Activated CD8-positive, alpha-beta T cell treated with anti-CD3 and anti-CD28 coated beads for 36 hours (primary cell): Measurements from ENCODE around the gene NDUFS4. TPM values are rescaled to one million over a fixed set of nuclear protein-coding genes. Genes with fewer than 3 reads are reported as not detected.
A peak's percentile ranks its signal among the peaks of the same experiment; 100 is the strongest.

Experiments used
- ATAC-seq: fragments of 200-7000 bp; cut with Tn5 transposase; one replicate; pipeline ENCODE4 v1.10.0; 2021; ENCODE audit warnings: mild to moderate bottlenecking, moderate library complexity
- CTCF ChIA-PET: fragments of 350-600 bp; sonication (Branson Sonifier 250); formaldehyde crosslinking; loops from one replicate; lab custom pipeline; 2021; ENCODE audit warnings: antibody characterized with exemption; lab: Charles Lee
- POLR2A ChIA-PET: fragments of 350-600 bp; sonication (Branson Sonifier 250); formaldehyde crosslinking; loops from one replicate; lab custom pipeline; 2021; ENCODE audit warnings: antibody characterized with exemption; lab: Charles Lee
- DNase-seq: peaks from one replicate; pipeline ENCODE4 v3.0.0-alpha.2; 2020
- H3K27ac Mint-ChIP-seq: one replicate; pipeline ENCODE4 v1.8.0; 2021; ENCODE audit warnings: mild to moderate bottlenecking, mixed read lengths
- H3K27me3 Mint-ChIP-seq: one replicate; pipeline ENCODE4 v1.8.0; 2021; ENCODE audit warnings: mixed read lengths
- H3K36me3 Mint-ChIP-seq: one replicate; pipeline ENCODE4 v1.8.0; 2021; ENCODE audit warnings: low read depth, mixed read lengths
- H3K4me1 Mint-ChIP-seq: one replicate; pipeline ENCODE4 v1.8.0; 2021; ENCODE audit warnings: low read depth, mixed read lengths
- H3K4me3 Mint-ChIP-seq: one replicate; pipeline ENCODE4 v1.8.0; 2021; ENCODE audit warnings: mild to moderate bottlenecking, moderate library complexity, mixed read lengths
- H3K9me3 Mint-ChIP-seq: one replicate; pipeline ENCODE4 v1.8.0; 2021; ENCODE audit warnings: mixed read lengths
- CTCF ChIP-seq: fragments of 200-600 bp; IDR thresholded peaks from one replicate; pipeline ENCODE4 v1.8.0; 2022; ENCODE audit warnings: antibody characterized with exemption, mild to moderate bottlenecking
- intact Hi-C: fragments of 100-400 bp; cut with micrococcal nuclease; formaldehyde crosslinking; loops from one replicate; pipeline ENCODE4 v1.10.0; 2022
- total RNA-seq, 2 experiments: library from RNA; stranded (reverse); gene quantifications; one replicate each; pipeline ENCODE4 v1.2.3, GENCODE V29; 2021

Gene NDUFS4
- total RNA-seq, 2 experiments from 2014 or later, result 69.2 to 72.0 TPM

GRCh38 chr5:53713978-53714666, 153.7 kb downstream of the NDUFS4 start:
- peaks cover 2% of the 10 kb centered on the region for H3K27me3 Mint-ChIP-seq
- no peak for TF ChIP-seq CTCF
- H3K27ac Mint-ChIP-seq, result no peak overlapping the region
- ATAC-seq (no peak), DNase-seq (no peak)
- intact Hi-C loops, result no loop called here
- CTCF ChIA-PET, result no interaction called here
- H3K36me3 Mint-ChIP-seq, result peaks cover 2% of the 10 kb centered on the region
- no peaks in the 10 kb centered on the region for H3K4me1 Mint-ChIP-seq
- POLR2A ChIA-PET, result no interaction called here
- no peak overlapping the region for H3K4me3 Mint-ChIP-seq
- peaks cover 38% of the 10 kb centered on the region for H3K9me3 Mint-ChIP-seq

- Mint-ChIP-seq H3K4me3 (no peak overlapping the region), H3K27ac (no peak overlapping the region), H3K27me3 (peaks cover 2% of the 10 kb centered on the region), H3K36me3 (peaks cover 2% of the 10 kb centered on the region), H3K9me3 (peaks cover 33% of the 10 kb centered on the region), H3K4me1 (no peaks in the 10 kb centered on the region)
- DNase-seq, result no peak
- TF ChIP-seq CTCF, result no peak
- no peak for ATAC-seq
- ChIA-PET POLR2A (no interaction called here), CTCF (no interaction called here)
- intact Hi-C loops, result no loop called here
Observed at GRCh38 chr5:53714667-53715010, 154.2 kb downstream of the NDUFS4 start.

- Mint-ChIP-seq H3K4me1 (peaks cover 3% of the 10 kb centered on the region), H3K9me3 (peaks cover 2% of the 10 kb centered on the region), H3K36me3 (no peaks in the 10 kb centered on the region), H3K27ac (no peak overlapping the region), H3K4me3 (no peak overlapping the region), H3K27me3 (no peaks in the 10 kb centered on the region)
- intact Hi-C loops, result no loop called here
- DNase-seq (no peak), ATAC-seq (no peak)
- POLR2A ChIA-PET, result no interaction called here
- TF ChIP-seq CTCF, result no peak
- CTCF ChIA-PET, result no interaction called here
Observed at GRCh38 chr5:53726121-53726520, 165.7 kb downstream of the NDUFS4 start.

GRCh38 chr5:53730943-53731342, 170.5 kb downstream of the NDUFS4 start:
- DNase-seq (peak; percentile 1), ATAC-seq (peak; percentile 62)
- no peaks in the 10 kb centered on the region for H3K36me3 Mint-ChIP-seq
- H3K9me3 Mint-ChIP-seq, result peaks cover 2% of the 10 kb centered on the region
- ChIA-PET POLR2A (no interaction called here), CTCF (no interaction called here)
- intact Hi-C loops, result no loop called here
- H3K27me3 Mint-ChIP-seq, result no peaks in the 10 kb centered on the region
- no peak overlapping the region for H3K27ac Mint-ChIP-seq
- H3K4me1 Mint-ChIP-seq, result peaks cover 3% of the 10 kb centered on the region
- TF ChIP-seq CTCF, result no peak
- no peak overlapping the region for H3K4me3 Mint-ChIP-seq

Other genes starting within 250 kb of the NDUFS4 start
- under 1 TPM; 0.16 to 0.43 TPM for gene FST, start 80.0 kb upstream of the NDUFS4 start, total RNA-seq